HCT116 (cell line): ENCODE data around the gene ERVH48-1. TPM values are rescaled to one million over a fixed set of nuclear protein-coding genes. Genes with fewer than 3 reads are reported as not detected.

Source experiments
- ATAC-seq: fragments of 200-7000 bp; cut with Tn5 transposase; 2 replicates; pipeline ENCODE4 v1.9.1; 2020; ENCODE audit warnings: mild to moderate bottlenecking, moderate library complexity
- BruUV-seq: library from RNA; stranded (reverse); fragments of 400-500 nt; replicated peaks from 2 replicates; lab custom pipeline; 2021; lab: Mats Ljungman, UMichigan
- CTCF ChIA-PET: fragments of 300-600 bp; sonication (Branson Sonifier 250); formaldehyde crosslinking; loops from one replicate; lab custom pipeline; 2021; ENCODE audit warnings: antibody characterized with exemption; lab: Charles Lee
- POLR2A ChIA-PET: fragments of 300-600, 350-600 bp; sonication (Branson Sonifier 250); formaldehyde crosslinking; loops from one replicate; lab custom pipeline; 2021; ENCODE audit warnings: antibody characterized with exemption; lab: Charles Lee
- RAD21 ChIA-PET, 2 experiments: fragments of 300-600 bp; sonication (Branson Sonifier 250); formaldehyde crosslinking; loops; one replicate each; lab custom pipeline; 2023; ENCODE audit warnings: low total read pairs in 2 of 2; ENCODE audit not compliant: uncharacterized antibody in 2 of 2, unreplicated experiment in 2 of 2, low non-redundant PET in 1 of 2; lab: Charles Lee
- DNase-seq: peaks from one replicate; pipeline ENCODE4 v3.0.0-alpha.2; 2010; ENCODE audit warnings: low read depth, low spot score
- H2AFZ ChIP-seq: fragments of 200-600 bp; shearing (Covaris generic), sonication (generic); 2 replicates; pipeline ENCODE4 v1.6.1; 2017; ENCODE audit warnings: low read depth, mixed run types, mixed read lengths, antibody characterized with exemption, low read length; ENCODE audit not compliant: poor library complexity, severe bottlenecking
- H3K27ac ChIP-seq: 2 replicates; pipeline ENCODE4 v1.5.1; 2012; ENCODE audit warnings: low read depth, low read length
- H3K27me3 ChIP-seq: fragments of 200-600 bp; sonication (generic); 2 replicates; pipeline ENCODE4 v1.6.1; 2016; ENCODE audit warnings: mixed run types, low read length, mixed read lengths; ENCODE audit not compliant: insufficient read depth
- H3K36me3 ChIP-seq, 2 experiments: fragments of 200-500 bp in 1 of 2; fragments of 200-600 bp in 1 of 2; sonication (Bioruptor generic) in 1 of 2; sonication (generic) in 1 of 2; 2 replicates each; pipeline versions ENCODE4 v1.5.1 to v1.6.1; 2014 to 2016; ENCODE audit warnings: low read length in 2 of 2, inconsistent platforms in 1 of 2, mixed read lengths in 1 of 2, mixed run types in 1 of 2; ENCODE audit not compliant: insufficient read depth in 2 of 2, control insufficient read depth in 1 of 2
- H3K4me1 ChIP-seq, 2 experiments: fragments of 200-600 bp in 1 of 2; sonication (generic) in 1 of 2; 2 replicates each; pipeline versions ENCODE4 v1.5.1 to v1.6.1; 2012 to 2017; ENCODE audit warnings: low read length in 2 of 2, inconsistent platforms in 1 of 2, mild to moderate bottlenecking in 1 of 2, mixed read lengths in 1 of 2, mixed run types in 1 of 2, moderate library complexity in 1 of 2; ENCODE audit not compliant: insufficient read depth in 2 of 2, control insufficient read depth in 1 of 2
- H3K4me2 ChIP-seq: fragments of 200-600 bp; sonication (generic); 2 replicates; pipeline ENCODE4 v1.6.1; 2017; ENCODE audit warnings: mixed run types, low read length, mixed read lengths
- H3K4me3 ChIP-seq, 2 experiments: fragments of 200-600 bp in 1 of 2; sonication (generic) in 1 of 2; replicated peaks in 1 of 2; 2 replicates each; pipeline ENCODE4 v1.5.1; 2011 to 2016; ENCODE audit warnings: low read length in 2 of 2, control low read depth in 1 of 2, low read depth in 1 of 2, mild to moderate bottlenecking in 1 of 2, mixed read lengths in 1 of 2, mixed run types in 1 of 2
- H3K79me2 ChIP-seq: fragments of 200-600 bp; sonication (generic); 2 replicates; pipeline ENCODE4 v1.6.1; 2017; ENCODE audit warnings: mild to moderate bottlenecking, mixed run types, low read length, moderate library complexity, mixed read lengths; ENCODE audit not compliant: insufficient read depth
- H3K9ac ChIP-seq: fragments of 200-600 bp; sonication (generic); 2 replicates; pipeline ENCODE4 v1.6.1; 2016; ENCODE audit warnings: low read length, mixed read lengths
- H3K9me2 ChIP-seq: fragments of 200-600 bp; sonication (generic), shearing (Covaris generic); 2 replicates; pipeline ENCODE4 v1.6.1; 2017; ENCODE audit warnings: mixed run types, mild to moderate bottlenecking, moderate library complexity; ENCODE audit not compliant: insufficient read depth
- H3K9me3 ChIP-seq, 2 experiments: fragments of 200-500 bp in 1 of 2; fragments of 200-600 bp in 1 of 2; sonication (Bioruptor generic) in 1 of 2; sonication (generic) in 1 of 2; 2 replicates each; pipeline ENCODE4 v1.6.1; 2014 to 2017; ENCODE audit warnings: low read length in 2 of 2, mixed read lengths in 2 of 2, inconsistent platforms in 1 of 2, low read depth in 1 of 2, mild to moderate bottlenecking in 1 of 2, mixed run types in 1 of 2, moderate library complexity in 1 of 2; ENCODE audit not compliant: control insufficient read depth in 1 of 2, insufficient read depth in 1 of 2
- H4K20me1 ChIP-seq: fragments of 200-600 bp; sonication (generic), shearing (Covaris generic); 2 replicates; pipeline ENCODE4 v1.6.1; 2017; ENCODE audit warnings: mixed run types, mild to moderate bottlenecking, moderate library complexity; ENCODE audit not compliant: insufficient read depth
- CBX3 ChIP-seq: IDR thresholded peaks from 2 replicates; pipeline ENCODE4 v1.6.1; 2012; ENCODE audit warnings: low read depth
- ELF1 ChIP-seq: IDR thresholded peaks from 2 replicates; pipeline ENCODE4 v1.6.1; 2012; ENCODE audit warnings: low read depth, borderline replicate concordance
- EZH2 ChIP-seq: fragments of 200-600 bp; sonication (generic); IDR thresholded peaks from 2 replicates; pipeline ENCODE4 v1.6.1; 2017; ENCODE audit warnings: antibody characterized with exemption, mixed run types
- EZH2phosphoT487 ChIP-seq: fragments of 200-600 bp; IDR thresholded peaks from 2 replicates; pipeline ENCODE4 v1.6.1; 2018; ENCODE audit warnings: antibody characterized with exemption, borderline replicate concordance
- JUND ChIP-seq: IDR thresholded peaks from 2 replicates; pipeline ENCODE4 v1.6.1; 2012
- TCF7L2 ChIP-seq: IDR thresholded peaks from 2 replicates; pipeline ENCODE4 v1.7.0; 2011; ENCODE audit warnings: borderline replicate concordance, inconsistent platforms; ENCODE audit not compliant: insufficient read depth, insufficient read length; ENCODE audit errors: extremely low read depth
- intact Hi-C: fragments of 100-400 bp; cut with micrococcal nuclease; formaldehyde crosslinking; loops from 2 replicates; pipeline ENCODE4 v1.10.0; 2022
- total RNA-seq: library from RNA; stranded (reverse); gene quantifications from one replicate; pipeline ENCODE4 v1.2.1, GENCODE V29; 2021; ENCODE audit not compliant: unreplicated experiment
- TF ChIP-seq, protein P1 (sequence below): IDR thresholded peaks from 2 replicates; pipeline ENCODE4 v1.6.1; 2011; ENCODE audit warnings: mild to moderate bottlenecking, low read length, moderate library complexity; ENCODE audit not compliant: insufficient replicate concordance; ENCODE audit errors: extremely low read depth
- TF ChIP-seq, protein P2 (sequence below): IDR thresholded peaks from 2 replicates; pipeline ENCODE4 v1.6.1; 2012
- TF ChIP-seq, protein P3 (sequence below): IDR thresholded peaks from 2 replicates; pipeline ENCODE4 v1.6.1; 2012; ENCODE audit warnings: low read depth
- TF ChIP-seq, protein P4 (sequence below), 3 experiments: fragments of 200-600 bp in 1 of 3; sonication (generic) in 1 of 3; IDR thresholded peaks in 2 of 3; conservative IDR thresholded peaks in 1 of 3; 2 replicates each; pipeline ENCODE4 v1.5.1; 2012 to 2017; ENCODE audit warnings: low read depth in 2 of 3, low read length in 2 of 3, antibody characterized with exemption in 1 of 3, borderline replicate concordance in 1 of 3, control low read depth in 1 of 3, mild to moderate bottlenecking in 1 of 3, mixed read lengths in 1 of 3, mixed run types in 1 of 3, moderate library complexity in 1 of 3; ENCODE audit not compliant: insufficient read depth in 1 of 3

The ERVH48-1 gene
- total RNA-seq, 1 experiment from 2014 or later: not detected

DNA sequence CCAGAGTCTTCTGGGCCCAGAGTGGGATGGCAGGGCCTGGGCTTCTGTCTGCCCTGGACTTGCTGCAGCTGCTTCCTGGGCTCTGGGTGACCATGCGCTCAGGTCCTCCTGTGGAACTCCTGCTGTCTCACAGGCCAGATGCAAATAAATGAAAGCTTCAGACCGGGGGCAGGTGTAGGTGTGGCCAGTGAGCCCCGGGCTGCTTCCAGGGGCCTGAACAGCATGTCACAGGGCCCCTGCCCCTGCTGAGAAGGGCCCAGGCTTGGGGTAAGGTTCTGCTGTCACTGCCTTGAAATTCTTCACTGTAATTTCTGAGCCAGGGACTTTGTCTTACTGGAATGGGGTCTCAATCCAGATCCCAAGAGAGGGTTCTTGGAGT lies 46.5 kb upstream of the ERVH48-1 start:
- no peak overlapping the region for H2AFZ ChIP-seq
- no peak for ATAC-seq
- ChIA-PET CTCF (no interaction called here), POLR2A (no interaction called here), RAD21 (no interaction called here)
- no peaks in the 10 kb centered on the region for H3K9me2 ChIP-seq
- no peaks in the 10 kb centered on the region for H3K27me3 ChIP-seq
- H3K4me3 ChIP-seq: no peak overlapping the region
- no peak overlapping the region for H3K27ac ChIP-seq
- no peak overlapping the region for H3K9ac ChIP-seq
- H3K9me3 ChIP-seq: no peaks in the 10 kb centered on the region
- peaks cover 17% of the 10 kb centered on the region for H3K79me2 ChIP-seq
- H3K4me1 ChIP-seq: peaks cover 10 to 22% of the 10 kb centered on the region in 2 experiments; a peak in 3 of 4 replicates
- DNase-seq: no peak
- no TSS peak for BruUV-seq
- no peaks in the 10 kb centered on the region for H4K20me1 ChIP-seq
- no peak overlapping the region for H3K4me2 ChIP-seq
- TF ChIP-seq CBX3: no peak
- TF ChIP-seq EZH2phosphoT487: no peak
- no peak for TF ChIP-seq EZH2
- no peaks in the 10 kb centered on the region for H3K36me3 ChIP-seq
- intact Hi-C loops: no loop called here

DNA sequence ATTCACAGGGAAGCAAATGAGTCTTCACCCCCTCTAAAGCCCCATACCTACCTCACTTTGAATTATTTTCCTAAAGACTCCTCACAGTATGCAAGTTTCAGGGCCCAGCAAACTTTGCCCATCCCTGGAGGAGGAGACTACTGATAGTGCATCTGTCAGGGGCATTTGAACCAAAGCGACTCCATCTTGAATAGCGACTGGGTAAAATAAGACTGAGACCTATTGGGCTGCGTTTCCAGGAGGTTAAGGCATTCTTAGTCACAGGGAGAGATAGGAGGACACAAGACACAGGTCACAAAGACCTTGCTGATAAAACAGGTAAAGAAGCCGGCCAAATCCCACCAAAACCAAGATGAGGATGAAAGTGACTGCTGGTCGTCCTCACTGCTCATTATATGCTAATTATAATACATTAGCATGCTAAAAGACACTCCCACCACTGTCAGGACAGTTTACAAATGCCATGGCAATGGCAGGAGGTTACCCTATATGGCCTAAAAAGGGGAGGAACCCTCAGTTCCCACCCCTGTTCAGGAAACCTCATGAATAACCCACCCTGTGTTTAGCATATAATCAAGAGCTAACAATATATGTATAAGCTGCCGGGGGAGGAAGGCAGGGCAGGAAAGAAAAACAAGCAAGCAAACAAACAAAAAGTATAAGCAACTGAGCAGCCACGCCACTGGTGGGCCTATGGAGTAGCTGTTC lies 45.7 kb upstream of the ERVH48-1 start:
- Histone ChIP-seq H3K9me3 (no peaks in the 10 kb centered on the region), H3K79me2 (peaks cover 9% of the 10 kb centered on the region), H3K4me3 (no peak overlapping the region), H3K27ac (no peak overlapping the region), H3K36me3 (no peaks in the 10 kb centered on the region), H4K20me1 (no peaks in the 10 kb centered on the region), H3K9me2 (no peaks in the 10 kb centered on the region), H2AFZ (no peak overlapping the region), H3K9ac (no peak overlapping the region), H3K4me2 (no peak overlapping the region), H3K4me1 (peaks cover 9 to 17% of the 10 kb centered on the region in 2 experiments; a peak in 3 of 4 replicates), H3K27me3 (no peaks in the 10 kb centered on the region)
- BruUV-seq: no TSS peak
- ATAC-seq (no peak), DNase-seq (no peak)
- ChIA-PET CTCF (no interaction called here), RAD21 (no interaction called here), POLR2A (no interaction called here)
- intact Hi-C loops: no loop called here
- TF ChIP-seq EZH2phosphoT487 (no peak), ELF1 (no peak), TCF7L2 (no peak), CBX3 (no peak), JUND (no peak)
- TF ChIP-seq, protein P1, sequence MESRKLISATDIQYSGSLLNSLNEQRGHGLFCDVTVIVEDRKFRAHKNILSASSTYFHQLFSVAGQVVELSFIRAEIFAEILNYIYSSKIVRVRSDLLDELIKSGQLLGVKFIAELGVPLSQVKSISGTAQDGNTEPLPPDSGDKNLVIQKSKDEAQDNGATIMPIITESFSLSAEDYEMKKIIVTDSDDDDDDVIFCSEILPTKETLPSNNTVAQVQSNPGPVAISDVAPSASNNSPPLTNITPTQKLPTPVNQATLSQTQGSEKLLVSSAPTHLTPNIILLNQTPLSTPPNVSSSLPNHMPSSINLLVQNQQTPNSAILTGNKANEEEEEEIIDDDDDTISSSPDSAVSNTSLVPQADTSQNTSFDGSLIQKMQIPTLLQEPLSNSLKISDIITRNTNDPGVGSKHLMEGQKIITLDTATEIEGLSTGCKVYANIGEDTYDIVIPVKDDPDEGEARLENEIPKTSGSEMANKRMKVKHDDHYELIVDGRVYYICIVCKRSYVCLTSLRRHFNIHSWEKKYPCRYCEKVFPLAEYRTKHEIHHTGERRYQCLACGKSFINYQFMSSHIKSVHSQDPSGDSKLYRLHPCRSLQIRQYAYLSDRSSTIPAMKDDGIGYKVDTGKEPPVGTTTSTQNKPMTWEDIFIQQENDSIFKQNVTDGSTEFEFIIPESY: no peak
- TF ChIP-seq, protein P2, sequence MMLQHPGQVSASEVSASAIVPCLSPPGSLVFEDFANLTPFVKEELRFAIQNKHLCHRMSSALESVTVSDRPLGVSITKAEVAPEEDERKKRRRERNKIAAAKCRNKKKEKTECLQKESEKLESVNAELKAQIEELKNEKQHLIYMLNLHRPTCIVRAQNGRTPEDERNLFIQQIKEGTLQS: no peak
- TF ChIP-seq, protein P3, sequence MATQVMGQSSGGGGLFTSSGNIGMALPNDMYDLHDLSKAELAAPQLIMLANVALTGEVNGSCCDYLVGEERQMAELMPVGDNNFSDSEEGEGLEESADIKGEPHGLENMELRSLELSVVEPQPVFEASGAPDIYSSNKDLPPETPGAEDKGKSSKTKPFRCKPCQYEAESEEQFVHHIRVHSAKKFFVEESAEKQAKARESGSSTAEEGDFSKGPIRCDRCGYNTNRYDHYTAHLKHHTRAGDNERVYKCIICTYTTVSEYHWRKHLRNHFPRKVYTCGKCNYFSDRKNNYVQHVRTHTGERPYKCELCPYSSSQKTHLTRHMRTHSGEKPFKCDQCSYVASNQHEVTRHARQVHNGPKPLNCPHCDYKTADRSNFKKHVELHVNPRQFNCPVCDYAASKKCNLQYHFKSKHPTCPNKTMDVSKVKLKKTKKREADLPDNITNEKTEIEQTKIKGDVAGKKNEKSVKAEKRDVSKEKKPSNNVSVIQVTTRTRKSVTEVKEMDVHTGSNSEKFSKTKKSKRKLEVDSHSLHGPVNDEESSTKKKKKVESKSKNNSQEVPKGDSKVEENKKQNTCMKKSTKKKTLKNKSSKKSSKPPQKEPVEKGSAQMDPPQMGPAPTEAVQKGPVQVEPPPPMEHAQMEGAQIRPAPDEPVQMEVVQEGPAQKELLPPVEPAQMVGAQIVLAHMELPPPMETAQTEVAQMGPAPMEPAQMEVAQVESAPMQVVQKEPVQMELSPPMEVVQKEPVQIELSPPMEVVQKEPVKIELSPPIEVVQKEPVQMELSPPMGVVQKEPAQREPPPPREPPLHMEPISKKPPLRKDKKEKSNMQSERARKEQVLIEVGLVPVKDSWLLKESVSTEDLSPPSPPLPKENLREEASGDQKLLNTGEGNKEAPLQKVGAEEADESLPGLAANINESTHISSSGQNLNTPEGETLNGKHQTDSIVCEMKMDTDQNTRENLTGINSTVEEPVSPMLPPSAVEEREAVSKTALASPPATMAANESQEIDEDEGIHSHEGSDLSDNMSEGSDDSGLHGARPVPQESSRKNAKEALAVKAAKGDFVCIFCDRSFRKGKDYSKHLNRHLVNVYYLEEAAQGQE: no peak
- TF ChIP-seq, protein P4, sequence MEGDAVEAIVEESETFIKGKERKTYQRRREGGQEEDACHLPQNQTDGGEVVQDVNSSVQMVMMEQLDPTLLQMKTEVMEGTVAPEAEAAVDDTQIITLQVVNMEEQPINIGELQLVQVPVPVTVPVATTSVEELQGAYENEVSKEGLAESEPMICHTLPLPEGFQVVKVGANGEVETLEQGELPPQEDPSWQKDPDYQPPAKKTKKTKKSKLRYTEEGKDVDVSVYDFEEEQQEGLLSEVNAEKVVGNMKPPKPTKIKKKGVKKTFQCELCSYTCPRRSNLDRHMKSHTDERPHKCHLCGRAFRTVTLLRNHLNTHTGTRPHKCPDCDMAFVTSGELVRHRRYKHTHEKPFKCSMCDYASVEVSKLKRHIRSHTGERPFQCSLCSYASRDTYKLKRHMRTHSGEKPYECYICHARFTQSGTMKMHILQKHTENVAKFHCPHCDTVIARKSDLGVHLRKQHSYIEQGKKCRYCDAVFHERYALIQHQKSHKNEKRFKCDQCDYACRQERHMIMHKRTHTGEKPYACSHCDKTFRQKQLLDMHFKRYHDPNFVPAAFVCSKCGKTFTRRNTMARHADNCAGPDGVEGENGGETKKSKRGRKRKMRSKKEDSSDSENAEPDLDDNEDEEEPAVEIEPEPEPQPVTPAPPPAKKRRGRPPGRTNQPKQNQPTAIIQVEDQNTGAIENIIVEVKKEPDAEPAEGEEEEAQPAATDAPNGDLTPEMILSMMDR (IDR thresholded peaks at IDR 0.05 in 2 of 3, conservative IDR thresholded peaks at IDR 0.05 in 1 of 3; ENCODE audit: borderline replicate concordance in 1 of 3, insufficient read depth in 1 of 3, low read depth in 2 of 3, low read length in 2 of 3): no peak
